HG02943 (cell line): Measurements from ENCODE around the gene CBARP.

ENCODE experiments used
- ATAC-seq: cut with Tn5 transposase; IDR thresholded peaks from one replicate; pipeline ENCODE4 v1.9.1; 2021; ENCODE audit warnings: mild to moderate bottlenecking, low read depth, moderate library complexity; ENCODE audit not compliant: unreplicated experiment

Gene CBARP

GRCh38 chr19:1275976-1276627 is 38.3 kb upstream of the CBARP start:
- ATAC-seq: no peak

DNA sequence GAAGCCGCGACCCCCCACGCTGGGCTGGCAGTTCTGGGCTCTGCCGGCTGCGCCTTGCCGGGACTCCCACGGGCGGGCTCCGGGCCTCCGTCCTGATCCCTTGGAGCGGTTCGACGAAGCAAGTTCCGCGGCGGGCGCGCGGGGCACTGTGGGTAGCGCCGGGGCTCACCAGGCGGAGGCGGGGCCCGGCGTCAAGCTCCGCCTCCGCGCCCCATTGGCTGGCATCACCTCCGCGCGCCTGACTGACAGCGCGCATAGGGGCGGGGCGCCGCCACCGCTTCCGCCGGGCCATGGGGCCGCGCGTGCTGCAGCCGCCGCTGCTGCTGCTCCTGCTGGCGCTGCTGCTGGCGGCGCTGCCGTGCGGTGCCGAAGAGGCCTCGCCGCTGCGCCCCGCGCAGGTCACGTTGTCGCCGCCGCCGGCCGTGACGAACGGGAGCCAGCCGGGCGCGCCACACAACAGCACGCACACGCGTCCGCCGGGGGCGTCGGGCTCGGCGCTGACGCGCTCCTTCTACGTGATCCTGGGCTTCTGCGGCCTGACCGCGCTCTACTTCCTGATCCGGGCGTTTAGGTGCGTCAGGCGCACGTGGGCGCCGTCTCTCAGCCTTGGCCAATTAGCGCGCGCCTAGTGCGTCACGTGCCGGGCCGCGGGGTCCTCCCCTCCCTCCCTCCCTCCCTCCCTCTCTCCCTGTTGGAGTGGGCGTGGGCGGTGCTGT is 37.6 kb upstream of the CBARP start, which contains the start of gene FAM174C:
Gene FAM174C (plus strand): TSS at position 271 of the 716 bp plus-strand sequence. CDS start 20 bp downstream, at position 291.
- peak; percentile 66 for ATAC-seq

DNA sequence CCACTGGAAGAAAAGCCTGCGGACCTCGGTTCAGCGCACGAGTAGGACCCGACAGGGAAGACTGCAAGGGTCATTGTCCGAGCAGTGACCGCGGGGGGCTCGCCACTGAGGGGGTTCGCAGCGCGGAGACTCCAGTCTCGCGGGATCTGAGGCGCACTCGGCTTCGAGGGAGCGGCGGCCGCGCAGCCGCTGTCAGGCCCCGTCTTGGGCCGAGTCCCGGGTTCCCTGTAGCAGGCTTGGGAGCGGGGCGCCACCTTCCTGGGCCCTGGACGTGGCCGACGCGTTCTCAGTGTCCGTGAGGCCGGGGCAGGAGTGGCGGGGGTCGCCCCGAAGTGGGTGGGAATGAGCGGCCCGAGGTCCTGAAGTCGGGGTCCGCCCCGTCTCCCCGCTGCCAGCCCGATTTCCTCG is 37.1 kb upstream of the CBARP start:
- ATAC-seq: peak; percentile 3

- ATAC-seq: no peak
Observed at GRCh38 chr19:1274081-1274851, 36.5 kb upstream of the CBARP start.

DNA sequence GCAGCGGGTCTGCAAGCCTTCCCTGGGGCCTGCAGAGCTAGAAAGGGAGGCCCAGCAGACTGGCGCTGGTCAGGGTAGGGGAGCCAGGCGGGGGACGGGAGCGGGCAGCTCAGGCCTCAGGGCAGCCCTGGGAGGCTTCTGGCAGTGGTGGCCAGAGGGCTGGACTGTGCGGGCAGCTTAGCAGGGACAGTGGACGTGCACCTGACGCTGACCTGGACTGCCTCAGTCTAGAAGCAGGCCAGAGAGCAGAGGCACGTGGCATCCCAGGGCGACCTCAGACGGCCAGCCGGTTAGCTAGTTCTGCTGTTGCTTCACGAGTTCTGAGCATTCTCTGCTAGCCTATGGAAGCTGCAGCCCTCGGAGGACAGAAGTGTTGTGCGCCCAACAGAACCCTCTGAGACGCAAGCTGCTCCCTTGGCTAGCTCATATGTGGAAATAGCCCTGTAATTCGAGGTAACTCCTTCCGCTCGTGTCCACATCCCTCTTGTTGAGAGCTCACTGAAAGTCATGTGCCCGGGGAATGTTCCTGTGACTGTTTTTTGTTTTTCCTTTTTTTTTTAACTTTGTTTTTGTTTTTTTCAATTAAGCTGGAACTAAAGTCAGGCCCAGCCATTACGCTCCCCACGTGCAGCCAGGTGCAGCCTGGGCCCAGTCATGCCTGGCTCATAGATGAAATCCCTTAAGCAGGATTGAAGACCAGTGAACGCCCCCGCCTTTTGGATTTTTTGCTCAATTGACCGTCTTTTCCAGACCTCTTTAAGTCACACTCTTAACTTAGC is 35.6 kb upstream of the CBARP start:
- no peak for ATAC-seq

- no peak for ATAC-seq
Observed at GRCh38 chr19:1272423-1273262, 34.8 kb upstream of the CBARP start.

DNA sequence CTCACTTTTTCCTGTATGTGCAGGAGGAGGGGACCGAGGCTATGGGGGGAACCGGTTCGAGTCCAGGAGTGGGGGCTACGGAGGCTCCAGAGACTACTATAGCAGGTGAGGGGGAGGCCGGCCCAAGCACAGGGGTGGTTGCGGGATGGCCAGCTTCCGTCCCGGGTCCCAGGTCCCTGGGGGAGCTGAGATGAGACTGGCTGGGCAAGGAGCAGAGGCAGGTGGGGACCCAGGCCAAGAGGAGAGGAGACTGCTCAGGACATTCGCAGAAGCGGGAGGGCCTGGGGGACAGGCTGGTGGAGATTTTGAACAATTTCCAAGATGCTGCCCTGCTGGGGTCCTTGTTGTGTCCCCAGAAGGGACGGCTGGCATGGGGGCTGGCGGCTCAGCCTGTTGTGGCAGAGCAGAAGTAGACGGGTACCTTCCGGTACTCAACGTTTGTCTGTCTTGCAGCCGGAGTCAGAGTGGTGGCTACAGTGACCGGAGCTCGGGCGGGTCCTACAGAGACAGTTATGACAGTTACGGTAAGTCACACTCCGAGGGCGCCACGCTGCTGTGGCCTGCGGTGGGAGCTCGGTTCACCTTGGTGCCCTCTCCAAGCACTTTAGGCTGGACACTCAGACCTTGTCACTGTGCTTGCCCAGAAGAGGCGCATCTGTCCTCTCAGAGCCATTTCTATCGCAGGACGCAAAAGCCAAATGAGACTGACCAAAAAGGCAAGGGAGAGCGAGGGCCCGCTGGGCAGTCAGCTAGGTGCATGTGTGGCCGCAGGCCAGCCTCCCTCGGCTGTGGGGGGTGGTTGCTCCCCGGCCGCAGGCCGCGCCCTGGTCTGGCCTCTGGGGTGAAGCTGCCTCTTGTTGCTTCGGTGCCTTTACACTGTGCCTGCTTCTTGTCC is 34.0 kb upstream of the CBARP start:
- no peak for ATAC-seq

DNA sequence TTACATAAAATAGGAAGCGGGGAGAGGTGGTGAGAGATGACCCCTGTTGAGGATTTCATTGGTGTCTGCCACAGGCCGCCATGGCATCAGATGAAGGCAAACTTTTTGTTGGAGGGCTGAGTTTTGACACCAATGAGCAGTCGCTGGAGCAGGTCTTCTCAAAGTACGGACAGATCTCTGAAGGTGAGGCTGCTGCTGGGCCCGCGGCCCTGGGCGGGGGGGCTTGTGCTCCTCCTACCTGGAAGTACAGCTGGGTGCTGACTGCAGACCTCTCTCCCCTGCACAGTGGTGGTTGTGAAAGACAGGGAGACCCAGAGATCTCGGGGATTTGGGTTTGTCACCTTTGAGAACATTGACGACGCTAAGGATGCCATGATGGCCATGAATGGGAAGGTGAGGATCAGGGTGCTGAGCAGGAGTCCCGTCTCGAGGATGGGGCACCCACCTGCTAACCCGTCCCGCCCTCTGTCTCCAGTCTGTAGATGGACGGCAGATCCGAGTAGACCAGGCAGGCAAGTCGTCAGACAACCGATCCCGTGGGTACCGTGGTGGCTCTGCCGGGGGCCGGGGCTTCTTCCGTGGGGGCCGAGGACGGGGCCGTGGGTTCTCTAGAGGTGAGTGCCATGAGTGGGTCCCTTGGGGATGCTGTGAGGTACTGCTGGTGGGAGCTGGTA is 33.2 kb upstream of the CBARP start:
- ATAC-seq: no peak

DNA sequence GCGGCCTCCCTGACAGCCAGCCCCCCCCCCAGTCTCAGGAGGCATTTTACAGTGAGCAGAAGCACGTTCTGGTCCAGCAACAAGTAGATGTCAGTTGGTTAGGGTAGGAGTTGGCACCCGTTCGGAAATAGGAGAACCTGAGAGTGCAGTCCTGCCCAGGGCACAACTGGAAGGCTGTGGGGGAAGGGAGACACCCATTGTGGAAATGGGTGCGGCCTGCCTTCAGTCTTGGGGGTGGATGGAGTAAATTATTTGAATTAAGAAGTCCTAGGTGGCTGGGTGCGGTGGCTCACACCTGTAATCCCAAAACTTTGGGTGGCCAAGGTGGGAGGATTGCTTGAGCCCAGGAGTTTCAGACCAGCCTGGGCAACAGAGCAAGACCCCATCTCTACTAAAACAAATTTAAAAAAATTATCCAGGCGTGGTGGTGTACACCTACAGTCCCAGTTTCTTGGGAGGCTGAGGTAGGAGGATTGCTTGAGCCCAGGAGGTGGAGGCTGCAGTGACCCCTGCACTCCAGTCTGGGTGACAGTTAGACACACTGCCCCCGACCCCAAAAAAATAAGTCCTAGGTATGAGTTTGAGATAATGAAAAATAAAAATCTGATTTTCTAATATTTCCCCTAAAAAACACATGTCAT is 32.5 kb upstream of the CBARP start:
- no peak for ATAC-seq

DNA sequence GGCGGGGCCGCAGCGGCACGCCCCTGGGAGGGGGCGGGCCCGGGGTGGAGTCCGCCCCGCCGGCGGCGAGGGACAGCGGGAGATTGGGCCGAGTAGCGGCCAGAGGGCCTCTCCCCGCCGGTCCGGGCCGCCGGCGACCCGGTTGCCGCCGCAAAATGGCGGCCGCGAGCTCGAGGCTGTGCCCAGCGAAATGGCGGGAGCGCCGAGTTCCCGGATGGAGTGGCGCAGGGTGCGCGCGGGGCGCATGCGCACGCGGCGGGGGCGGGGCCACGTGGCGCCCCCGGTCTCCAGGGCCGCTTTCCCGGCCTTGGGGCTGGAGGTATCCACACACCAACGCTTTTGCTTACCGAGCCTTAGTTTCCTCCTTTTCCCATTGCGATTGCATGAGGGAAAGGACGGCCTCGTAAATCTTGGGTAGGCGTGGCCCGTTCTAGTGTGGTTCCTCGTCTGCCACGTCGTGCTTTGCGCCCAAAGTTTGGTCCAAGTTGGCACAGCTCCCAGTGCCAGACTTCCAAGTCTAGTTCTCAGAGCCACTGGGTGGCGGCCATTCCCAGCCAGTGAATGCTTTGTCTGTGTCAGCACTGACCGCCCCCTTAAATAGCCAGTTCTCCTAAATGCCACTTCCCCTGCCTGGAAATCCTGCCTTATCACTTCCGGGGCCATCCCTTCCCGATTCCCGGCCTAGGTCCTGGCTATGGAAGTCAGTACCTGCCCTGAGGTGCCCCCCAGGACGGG is 31.8 kb upstream of the CBARP start:
- ATAC-seq: peak; percentile 16

- peak; percentile 44 for ATAC-seq
Observed at GRCh38 chr19:1269065-1269477, 31.3 kb upstream of the CBARP start, which contains the start of gene CIRBP. Gene CIRBP, plus strand, starts transcription at chr19:1269332. Its CDS starts 1,602 bp downstream, at chr19:1270934.

GRCh38 chr19:1268226-1269064 is 30.6 kb upstream of the CBARP start:
- no peak for ATAC-seq

GRCh38 chr19:1267477-1268225 is 29.8 kb upstream of the CBARP start:
- ATAC-seq: no peak

DNA sequence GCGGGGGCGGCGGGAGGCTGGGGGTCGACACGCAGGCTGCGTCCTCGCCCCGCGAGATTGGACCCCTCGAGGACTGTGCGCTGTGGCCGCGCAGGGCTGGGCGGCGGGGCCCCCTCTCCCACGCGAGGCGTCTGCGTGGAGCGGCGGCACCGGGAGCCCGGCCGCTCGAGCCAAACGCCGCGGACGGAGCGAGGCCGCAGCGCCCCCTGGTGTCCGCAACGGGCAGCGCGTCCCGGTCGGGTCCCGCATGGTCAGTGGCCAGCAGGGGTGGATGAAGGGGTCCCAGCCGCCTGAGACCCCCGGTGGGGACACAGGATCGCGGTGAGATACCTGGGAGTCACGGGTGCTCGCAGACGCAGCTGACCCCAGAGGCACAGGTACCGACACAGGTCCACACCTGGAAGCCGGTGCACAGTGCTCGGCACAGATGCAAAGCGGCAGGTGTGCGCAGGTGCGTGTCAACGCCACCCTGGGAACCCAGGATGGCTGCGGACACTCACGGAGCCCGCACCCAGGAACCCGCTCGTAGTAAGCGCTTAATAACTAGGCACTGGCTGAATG is 29.2 kb upstream of the CBARP start:
- peak; percentile 21 for ATAC-seq
